Measurements from ENCODE around the gene FNDC11. TPM values are rescaled to one million over a fixed set of nuclear protein-coding genes. Genes with fewer than 3 reads are reported as not detected.
"Not testable (repeated sequence)": the region's sequence is repeated elsewhere in the genome, so short reads cannot be mapped to it uniquely, and the experiment has no call there.

Gene FNDC11, protein sequence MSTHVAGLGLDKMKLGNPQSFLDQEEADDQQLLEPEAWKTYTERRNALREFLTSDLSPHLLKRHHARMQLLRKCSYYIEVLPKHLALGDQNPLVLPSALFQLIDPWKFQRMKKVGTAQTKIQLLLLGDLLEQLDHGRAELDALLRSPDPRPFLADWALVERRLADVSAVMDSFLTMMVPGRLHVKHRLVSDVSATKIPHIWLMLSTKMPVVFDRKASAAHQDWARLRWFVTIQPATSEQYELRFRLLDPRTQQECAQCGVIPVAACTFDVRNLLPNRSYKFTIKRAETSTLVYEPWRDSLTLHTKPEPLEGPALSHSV
- 2.2 and 2.4 TPM in 2 replicates for total RNA-seq (2014; rRNA removed; shearing (Covaris generic))

DNA sequence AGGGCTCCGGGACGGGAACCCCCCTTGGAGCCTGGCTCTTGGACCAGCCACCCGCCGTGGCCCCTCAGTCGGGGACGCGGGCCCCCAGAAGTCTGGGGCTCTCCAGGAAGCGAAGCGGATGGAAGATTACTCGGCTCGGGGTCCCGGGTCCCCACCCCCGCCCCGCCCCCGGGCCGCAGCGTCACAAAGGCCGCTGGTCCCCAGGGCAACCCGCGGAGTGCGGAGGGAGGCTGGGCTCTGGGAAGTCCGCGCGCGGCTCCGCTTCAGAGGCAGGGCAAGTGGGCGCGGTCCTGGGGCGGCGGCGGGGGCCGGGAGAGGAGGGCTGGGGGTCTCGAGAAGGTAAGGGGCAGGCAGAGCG lies at the start of gene FNDC11:
TSS of gene FNDC11 (plus strand) at position 227 of the 358 bp plus-strand sequence. CDS start 1,505 bp downstream, outside the sequence.
- DNase-seq (ENCODE audit: low spot score): peak; percentile 51

DNA sequence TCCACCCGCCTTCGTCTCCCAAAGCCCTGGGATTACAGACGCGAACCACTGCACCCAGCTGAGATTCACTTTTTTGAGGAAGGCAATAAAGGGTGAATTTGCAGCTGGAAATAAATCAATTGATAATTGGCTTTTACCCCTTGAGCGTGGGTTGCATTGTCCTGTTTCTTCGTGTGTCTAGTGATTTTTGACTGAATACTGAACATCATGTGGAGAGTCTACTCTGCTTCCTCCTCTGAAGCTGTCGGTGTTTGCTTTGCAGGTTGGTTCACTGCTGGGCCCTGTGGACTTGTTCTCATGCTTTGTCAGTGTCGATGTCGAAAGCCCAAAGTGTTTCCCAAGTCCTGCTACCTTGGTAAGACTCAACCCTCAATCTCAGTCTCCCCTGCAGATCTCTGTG lies 49.3 kb upstream of the FNDC11 start:
- DNase-seq (ENCODE audit: low spot score): no peak

- no peak for DNase-seq (ENCODE audit: low spot score)
Observed at GRCh38 chr20:63505281-63505680, 48.7 kb upstream of the FNDC11 start.

DNA sequence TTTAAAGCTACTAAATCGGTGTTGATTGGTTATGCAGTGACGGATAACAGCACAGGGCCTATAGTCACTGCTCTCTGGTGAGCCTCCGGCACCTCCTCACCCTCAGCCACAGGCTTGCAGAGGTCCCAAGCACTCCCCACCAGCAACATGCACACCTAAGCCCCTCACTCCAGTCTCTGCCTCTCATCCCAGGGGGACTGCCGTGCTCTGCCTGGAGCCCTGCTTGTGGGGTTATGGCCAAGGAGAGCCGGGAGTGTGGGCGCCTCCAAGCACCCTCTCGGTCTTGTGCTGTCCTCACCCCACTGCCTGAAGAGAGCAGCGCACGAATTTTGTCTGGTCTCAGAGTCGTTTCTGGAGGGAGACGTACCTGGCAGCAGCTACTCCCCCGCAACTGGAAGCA lies 48.2 kb upstream of the FNDC11 start:
- DNase-seq (ENCODE audit: low spot score): no peak

DNA sequence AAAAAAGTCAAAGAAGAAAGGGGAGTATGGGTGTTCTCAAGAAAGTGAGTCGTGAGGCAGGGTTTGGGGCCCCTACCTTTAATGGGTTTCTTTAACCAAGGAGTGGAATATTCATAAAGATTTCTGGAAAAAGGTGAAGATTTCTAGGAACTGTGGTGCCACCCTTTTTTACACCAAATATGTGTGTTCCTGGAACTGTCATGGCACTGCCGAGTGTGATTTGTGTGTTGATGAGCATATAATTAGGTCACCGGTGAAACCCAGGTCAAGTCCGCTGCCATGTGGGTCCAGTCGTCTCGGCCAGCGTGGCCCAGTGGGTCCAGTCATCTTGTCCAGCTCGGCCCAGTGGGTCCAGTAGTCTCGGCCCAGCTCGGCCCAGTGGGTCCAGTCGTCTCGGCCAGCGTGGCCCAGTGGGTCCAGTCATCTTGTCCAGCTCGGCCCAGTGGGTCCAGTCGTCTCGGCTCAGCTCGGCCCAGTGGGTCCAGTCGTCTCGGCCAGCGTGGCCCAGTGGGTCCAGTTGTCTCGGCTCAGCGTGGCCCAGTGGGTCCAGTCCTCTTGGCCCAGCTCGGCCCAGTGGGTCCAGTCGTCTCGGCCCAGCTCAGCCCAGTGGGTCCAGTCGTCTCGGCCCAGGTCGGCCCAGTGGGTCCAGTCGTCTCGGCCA lies 46.7 kb upstream of the FNDC11 start:
- no peak for DNase-seq (ENCODE audit: low spot score)

- DNase-seq (ENCODE audit: low spot score): no peak
Observed at GRCh38 chr20:63508072-63508768, 45.7 kb upstream of the FNDC11 start.

DNA sequence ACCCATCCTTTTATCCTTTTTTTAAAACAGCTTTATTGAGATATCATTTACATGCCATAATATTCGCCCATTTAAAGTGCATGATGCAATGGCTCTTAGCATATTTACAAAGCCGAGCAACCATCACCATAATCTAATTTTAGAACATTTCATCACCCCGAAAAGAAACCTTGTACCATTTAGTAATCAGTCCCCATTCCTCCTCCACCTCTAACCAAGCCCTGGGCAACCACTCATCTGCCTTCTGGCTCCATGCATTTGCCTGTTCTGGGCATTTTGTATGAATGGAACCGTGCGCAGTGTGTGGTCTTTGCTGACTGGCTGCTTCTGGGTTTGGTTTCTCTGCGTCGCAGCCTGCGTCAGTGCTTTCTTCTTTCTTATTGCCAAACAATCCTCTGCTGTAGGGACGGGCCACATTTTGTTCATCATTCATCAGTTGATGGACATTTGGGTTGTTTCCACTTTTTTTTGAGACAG lies 44.8 kb upstream of the FNDC11 start:
- DNase-seq (ENCODE audit: low spot score): no peak

- DNase-seq (ENCODE audit: low spot score): no peak
Observed at GRCh38 chr20:63513207-63513606, 40.8 kb upstream of the FNDC11 start.

DNA sequence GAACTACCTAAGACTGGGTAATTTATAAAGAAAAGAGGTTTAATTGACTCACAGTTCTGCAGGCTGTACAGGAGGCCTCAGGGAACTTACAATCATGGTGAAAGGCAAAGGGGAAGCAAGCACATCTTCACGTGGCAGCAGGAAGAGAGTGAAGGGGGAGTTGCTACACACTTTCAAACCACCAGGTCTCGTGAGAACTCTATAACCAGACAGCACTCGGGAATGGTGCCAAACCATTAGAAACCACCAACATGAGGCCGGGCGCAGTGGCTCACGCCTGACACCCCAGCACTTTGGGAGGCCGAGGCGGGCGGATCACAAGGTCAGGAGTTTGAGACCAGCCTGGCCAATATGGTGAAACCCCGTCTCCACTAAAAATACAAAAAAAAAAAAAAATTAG lies 39.4 kb upstream of the FNDC11 start:
- DNase-seq (ENCODE audit: low spot score): not testable (repeated sequence)

DNA sequence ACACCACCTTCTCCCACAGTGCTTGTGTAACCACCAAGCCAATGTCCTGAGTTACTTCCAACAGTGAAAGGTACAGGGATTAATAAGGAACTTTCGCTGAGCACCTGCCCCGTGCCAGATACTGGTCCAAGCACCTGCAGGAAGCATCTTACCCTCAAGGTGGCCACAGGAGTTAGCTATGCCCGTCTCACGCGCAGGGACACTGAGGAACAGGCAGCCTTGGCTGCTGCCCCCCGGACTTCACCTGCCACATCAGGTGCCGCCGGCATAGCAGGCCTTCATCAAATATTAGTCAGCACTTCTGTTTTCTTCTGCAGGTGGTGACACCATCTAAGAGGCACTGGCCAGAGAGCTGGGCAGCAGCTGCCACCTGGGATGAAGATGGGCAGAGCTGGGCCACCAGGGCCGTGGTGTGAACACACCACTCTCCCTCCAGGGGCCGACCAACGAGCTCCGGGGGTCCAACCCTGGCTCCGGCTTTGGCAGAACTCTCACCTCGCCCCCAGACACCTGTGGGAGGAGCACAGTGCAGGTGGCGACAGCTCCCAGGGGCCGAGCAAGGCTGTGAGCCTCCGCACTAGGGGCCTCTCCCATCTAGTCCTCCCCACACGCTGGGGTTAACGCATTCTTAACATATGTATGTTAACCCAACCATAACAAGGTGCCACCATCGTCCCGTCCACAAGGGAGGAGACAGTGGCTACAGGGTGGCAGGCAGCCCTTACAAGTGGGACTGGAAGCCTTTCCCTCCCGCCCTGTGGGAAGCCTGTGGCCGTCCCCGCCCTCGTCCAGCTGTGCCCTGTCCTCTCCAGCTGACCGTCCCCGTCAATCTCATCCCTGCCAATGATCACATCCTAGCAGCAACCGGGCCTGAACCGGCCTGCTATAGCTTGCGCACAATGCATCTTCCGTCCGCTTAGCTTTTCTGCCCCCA lies 36.3 kb upstream of the FNDC11 start:
- DNase-seq (ENCODE audit: low spot score): no peak

DNA sequence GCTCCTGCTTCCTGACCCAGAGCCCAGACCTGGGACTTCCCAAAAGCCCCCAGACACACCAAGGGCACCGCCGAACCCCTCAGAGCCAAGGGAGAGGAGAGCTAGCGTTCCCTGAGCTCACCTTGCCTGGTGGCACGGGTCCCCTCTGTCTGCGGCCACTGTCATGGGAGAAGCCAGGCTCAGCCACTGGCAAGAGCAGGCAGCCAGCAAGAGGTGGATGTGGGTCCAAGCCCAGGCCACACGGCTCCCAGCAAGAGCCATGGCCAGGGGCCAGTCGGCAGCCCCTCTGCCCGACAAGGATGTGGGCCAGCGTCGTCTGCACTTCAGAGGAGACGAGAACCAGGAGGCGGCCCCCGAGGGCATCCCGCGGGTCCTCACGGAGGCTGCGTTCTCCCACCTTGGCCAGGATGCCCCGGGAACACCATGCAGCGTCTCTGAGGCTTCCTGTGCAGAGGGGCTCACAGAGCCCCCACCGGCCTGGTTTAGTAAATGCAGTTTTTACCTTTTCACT lies 35.6 kb upstream of the FNDC11 start:
- DNase-seq (ENCODE audit: low spot score): no peak

DNA sequence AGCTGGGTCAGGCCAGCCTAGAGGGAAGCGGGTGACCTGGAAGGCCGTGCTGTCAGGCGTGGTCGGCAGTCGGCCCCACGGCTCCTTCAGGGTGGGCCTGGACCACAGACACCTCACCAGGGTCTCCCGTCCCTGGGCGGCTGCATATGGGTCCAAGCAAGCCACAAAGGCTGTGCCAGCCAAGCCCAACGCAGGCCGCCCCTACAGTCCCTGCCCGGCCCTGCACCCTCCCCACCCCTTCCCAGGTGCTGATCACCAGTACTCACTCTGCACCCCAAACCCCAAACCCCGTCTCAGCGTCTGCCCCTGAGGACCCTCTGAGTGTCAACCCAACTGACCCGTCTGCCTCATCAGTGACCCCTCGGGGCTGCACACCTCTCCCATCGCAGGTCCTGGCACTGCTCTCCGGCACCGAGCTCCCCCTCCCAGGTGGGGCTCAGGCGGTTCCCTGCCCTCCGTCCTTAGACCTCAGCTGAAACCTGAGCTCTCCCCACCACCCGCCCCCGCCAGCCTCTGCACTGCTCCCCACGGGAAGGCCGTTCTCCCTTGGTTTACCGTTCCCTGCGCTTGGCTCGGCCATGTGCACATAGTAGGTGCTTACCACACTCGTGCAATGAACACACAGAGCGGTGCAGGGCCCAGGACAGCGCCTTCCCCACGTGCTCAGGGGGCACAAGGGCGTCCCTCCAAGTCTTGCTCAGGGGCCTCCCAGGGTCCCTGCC lies 34.9 kb upstream of the FNDC11 start:
- no peak for DNase-seq (ENCODE audit: low spot score)

DNA sequence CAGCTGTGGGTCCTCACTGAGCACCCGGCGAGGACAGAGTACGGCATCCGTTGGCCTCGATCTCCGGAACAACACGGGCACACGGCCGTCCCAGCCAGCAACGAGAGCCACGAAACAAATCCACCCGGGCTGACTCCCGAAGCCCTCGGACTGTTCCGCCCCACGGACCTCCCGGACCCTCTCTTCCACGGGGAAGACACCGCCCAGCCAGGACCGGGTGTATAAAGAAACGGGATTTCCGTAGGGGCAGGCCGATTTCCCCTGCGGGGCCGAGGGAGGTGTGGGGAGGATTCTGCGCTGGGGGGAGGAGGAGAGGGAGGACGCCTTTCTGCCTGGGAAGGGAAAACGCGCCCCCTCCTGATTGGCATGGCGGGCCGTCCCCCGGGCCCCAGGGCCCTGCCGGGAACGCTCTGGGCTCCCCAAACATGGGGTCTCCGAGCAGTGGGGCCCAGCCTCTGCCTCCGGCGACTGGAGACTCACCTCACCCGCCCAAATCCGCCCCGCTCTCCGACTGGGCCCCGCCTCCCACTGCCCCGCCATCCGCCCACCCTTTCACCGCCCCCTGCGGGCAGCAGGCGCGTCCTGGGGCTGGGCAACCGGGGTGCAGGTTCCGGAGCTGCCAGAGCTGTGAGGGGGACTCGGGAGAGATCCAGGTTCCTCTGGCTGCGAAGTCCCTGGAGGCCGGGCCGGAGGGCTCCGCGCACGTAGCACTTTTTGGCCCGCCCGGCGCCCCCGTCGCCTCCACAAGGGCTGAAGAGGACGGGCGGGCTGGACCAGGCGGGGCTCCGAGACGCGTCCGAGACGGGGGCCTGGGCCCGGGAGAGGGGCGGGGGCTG lies 34.1 kb upstream of the FNDC11 start:
- DNase-seq (ENCODE audit: low spot score): no peak

GRCh38 chr20:63520504-63520933 lies 33.4 kb upstream of the FNDC11 start, which contains the start of gene PPDPF:
PPDPF (plus strand) TSS chr20:63520765; CDS start chr20:63521309, 544 bp downstream.
- peak; percentile 92 for DNase-seq (ENCODE audit: low spot score)

DNA sequence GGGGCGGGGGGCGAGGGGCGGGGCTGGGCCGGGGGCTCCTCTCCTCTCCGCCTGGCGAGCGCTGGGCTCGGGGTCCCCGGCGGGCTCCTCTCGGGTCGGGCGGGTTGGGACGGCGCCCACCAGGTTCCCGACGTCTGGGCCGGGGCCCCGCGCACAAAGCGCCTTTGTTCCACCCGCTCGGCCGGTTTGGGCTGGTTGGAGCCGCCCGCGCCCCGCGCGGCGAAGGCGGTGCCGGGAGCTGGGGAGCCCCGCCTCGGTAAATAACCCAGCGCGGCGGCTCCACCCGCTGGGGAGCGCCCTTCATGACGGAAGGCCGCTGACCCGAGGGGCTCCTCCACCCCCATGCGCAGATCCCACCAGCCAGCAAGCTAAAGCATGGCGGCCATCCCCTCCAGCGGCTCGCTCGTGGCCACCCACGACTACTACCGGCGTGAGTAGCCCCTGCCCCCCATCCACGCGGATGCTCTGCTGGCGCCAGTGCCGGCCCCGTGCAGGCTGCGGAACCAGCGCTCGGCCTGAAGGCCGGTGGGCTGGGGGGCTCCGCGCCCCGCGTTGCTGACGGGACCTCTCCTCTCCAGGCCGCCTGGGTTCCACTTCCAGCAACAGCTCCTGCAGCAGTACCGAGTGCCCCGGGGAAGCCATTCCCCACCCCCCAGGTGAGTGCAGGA lies 32.9 kb upstream of the FNDC11 start:
- DNase-seq (ENCODE audit: low spot score): peak; percentile 96

DNA sequence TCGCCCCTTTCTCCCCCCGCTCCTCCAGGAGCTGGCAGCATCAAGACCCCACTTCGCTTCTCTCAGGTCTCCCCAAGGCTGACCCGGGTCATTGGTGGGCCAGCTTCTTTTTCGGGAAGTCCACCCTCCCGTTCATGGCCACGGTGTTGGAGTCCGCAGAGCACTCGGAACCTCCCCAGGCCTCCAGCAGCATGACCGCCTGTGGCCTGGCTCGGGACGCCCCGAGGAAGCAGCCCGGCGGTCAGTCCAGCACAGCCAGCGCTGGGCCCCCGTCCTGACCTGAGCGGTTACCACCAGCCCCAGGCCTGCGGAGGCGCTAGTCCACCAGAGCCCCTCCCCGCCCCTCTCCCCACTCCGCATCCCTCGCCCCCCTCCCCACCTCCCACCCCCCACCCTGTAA lies 32.4 kb upstream of the FNDC11 start:
- DNase-seq (ENCODE audit: low spot score): no peak

DNA sequence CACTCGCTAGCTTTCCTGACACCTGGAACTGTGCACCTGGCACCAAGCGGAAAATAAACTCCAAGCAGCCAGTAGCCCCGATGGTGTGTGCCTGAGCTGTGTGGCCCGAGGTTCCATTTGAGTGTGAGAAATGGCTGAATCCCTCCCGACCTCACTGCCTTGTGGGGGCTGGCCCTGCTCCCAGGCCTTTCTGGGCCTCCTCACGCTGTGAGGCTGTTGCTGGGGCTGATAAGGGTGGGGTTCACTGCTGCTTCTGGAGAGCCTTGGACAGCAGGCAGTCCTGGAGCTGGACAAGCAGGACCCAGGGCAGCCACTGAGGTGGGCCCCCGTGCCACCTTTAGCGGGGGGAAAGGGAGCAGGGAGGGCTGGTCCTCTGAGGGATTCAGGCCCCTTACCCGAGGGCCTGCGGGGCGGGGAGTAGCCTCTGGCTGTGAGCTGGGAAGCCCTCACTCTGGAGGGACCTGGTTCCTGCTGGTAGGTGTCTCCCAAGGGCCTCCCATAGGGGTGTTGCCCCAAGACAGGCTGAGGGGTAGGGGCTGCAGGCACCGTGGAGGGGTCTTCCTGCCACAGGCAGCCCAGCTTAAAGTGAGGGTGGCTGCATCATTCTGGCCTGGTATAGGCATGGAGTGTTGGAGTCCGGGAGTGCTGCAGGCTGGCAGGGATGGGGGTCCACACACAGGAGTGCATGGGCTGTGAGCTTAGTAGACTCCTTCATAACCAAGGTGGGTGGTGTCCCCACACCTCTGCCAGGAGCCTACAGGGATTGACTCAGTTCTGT lies 31.7 kb upstream of the FNDC11 start:
- DNase-seq (ENCODE audit: low spot score): no peak

DNA sequence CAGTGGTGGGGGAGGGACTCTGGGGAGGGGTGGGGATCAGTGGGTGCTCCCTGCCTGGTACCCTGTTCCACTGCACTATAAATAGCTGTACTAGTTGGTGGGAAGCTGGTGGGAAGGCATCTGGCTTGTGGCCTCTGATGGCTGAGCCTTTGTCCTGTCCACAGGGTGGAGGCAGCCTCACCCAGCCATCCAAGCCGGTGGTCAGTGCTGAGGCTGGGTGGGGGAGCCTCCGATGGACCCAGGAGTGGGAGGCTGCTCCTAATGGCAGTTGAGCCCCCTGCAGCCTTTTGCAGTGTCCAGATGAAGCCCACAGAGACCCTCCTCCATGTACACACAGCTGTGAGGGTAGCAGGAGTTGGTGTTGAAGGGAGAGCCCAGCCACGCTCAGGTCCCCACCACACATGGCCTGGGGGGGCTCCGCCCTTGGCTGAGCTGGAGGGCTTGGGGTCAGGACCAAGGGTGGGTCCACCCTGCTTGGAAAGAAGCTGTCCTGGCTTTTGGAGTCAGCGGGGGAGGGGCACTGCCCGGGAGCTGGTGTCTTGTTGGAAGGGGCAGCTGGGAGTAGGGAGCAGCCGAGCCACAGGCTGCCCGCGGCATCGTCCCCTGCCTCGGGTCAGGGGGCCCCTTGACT lies 30.9 kb upstream of the FNDC11 start:
- no peak for DNase-seq (ENCODE audit: low spot score)
